ENCODE data around the gene MAPK12.

DNA sequence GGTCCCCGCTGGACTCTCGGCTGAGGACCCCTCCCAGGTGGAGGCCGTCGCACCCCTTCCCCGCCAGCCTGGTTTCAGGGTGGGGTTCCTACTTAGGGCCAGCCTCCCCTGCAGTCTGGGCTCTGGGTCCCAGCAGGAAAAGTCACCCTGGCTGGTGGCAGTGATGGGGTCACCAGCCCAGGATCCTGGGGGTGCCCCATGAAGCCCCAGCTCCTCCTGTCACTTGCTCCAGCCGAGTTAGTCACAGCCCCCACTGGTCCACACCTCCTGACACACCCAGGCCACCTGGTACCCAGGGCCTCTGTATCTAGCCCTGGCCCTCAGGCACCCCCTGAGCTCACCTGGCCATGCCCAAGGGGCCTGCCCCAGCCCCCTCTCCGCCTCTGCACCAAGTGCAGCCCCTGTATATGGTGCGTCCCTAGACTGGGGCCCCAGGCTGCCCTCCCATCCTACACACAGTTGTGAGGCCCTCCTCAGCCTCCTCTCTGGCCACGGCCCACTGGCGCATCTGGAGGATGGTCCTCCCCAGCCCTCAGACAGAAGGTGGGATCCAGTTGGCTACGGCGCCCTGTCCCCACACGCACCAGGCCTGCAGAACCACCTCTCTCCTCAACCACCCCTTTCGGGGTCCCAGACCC is 39.3 kb upstream of the MAPK12 start:
- TF ChIP-seq, protein P1, sequence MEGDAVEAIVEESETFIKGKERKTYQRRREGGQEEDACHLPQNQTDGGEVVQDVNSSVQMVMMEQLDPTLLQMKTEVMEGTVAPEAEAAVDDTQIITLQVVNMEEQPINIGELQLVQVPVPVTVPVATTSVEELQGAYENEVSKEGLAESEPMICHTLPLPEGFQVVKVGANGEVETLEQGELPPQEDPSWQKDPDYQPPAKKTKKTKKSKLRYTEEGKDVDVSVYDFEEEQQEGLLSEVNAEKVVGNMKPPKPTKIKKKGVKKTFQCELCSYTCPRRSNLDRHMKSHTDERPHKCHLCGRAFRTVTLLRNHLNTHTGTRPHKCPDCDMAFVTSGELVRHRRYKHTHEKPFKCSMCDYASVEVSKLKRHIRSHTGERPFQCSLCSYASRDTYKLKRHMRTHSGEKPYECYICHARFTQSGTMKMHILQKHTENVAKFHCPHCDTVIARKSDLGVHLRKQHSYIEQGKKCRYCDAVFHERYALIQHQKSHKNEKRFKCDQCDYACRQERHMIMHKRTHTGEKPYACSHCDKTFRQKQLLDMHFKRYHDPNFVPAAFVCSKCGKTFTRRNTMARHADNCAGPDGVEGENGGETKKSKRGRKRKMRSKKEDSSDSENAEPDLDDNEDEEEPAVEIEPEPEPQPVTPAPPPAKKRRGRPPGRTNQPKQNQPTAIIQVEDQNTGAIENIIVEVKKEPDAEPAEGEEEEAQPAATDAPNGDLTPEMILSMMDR (conservative IDR thresholded peaks at IDR 0.05), result no peak
- no peak for TF ChIP-seq ZFX (IDR thresholded peaks at IDR 0.05)
